Esophagus muscularis mucosa (tissue), 4 donors: Measurements from ENCODE around the gene HPD. TPM values are rescaled to one million over a fixed set of nuclear protein-coding genes. Genes with fewer than 3 reads are reported as not detected.
A peak's percentile ranks its signal among the peaks of the same experiment; 100 is the strongest.

ENCODE experiments used
- DNase-seq: peaks from one replicate; pipeline ENCODE4 v3.0.0-alpha.2; 2017; ENCODE audit errors: extremely low spot score
- H3K27ac ChIP-seq, 4 donors: fragments of 200-600 bp; sonication (generic); replicated peaks in 1 of 4; 1 replicate in 3 of 4; 2 replicates in 1 of 4; pipeline ENCODE4 v1.5.1; 2016 to 2019; ENCODE audit warnings: mild to moderate bottlenecking in 1 of 4
- H3K27me3 ChIP-seq, 4 donors: fragments of 200-600 bp; sonication (generic); one replicate each; pipeline versions ENCODE4 v1.5.1 to v1.6.0; 2016 to 2019
- H3K36me3 ChIP-seq, 4 donors: fragments of 200-600 bp; sonication (generic); one replicate each; pipeline ENCODE4 v1.5.1; 2016 to 2019
- H3K4me1 ChIP-seq, 4 donors: fragments of 200-600 bp; sonication (generic); one replicate each; pipeline ENCODE4 v1.5.1; 2016 to 2019
- H3K4me3 ChIP-seq, 4 donors: fragments of 200-600 bp; sonication (generic); 1 replicate in 2 of 4; 2 replicates in 2 of 4; pipeline ENCODE4 v1.5.1; 2016 to 2019; ENCODE audit warnings: mild to moderate bottlenecking in 4 of 4, moderate library complexity in 1 of 4
- H3K9me3 ChIP-seq, 4 donors: fragments of 200-600 bp; sonication (generic); 1 replicate in 3 of 4; 2 replicates in 1 of 4; pipeline ENCODE4 v1.5.1; 2016 to 2019
- EP300 ChIP-seq: sonication (generic); formaldehyde crosslinking; IDR thresholded peaks from one replicate; pipeline ENCODE4 v1.6.1; 2017; ENCODE audit warnings: antibody characterized with exemption
- POLR2A ChIP-seq: fragments of 450-650 bp; IDR thresholded peaks from one replicate; pipeline ENCODE4 v1.6.1; 2017; ENCODE audit warnings: antibody characterized with exemption, moderate library complexity, mild to moderate bottlenecking, low read depth
- POLR2AphosphoS5 ChIP-seq, 2 donors: sonication (generic); formaldehyde crosslinking; IDR thresholded peaks; one replicate each; pipeline ENCODE4 v1.6.1; 2017; ENCODE audit warnings: antibody characterized with exemption in 2 of 2
- WGBS: methylation state at CpG from one replicate; pipeline ENCODE4 v1.1.5; 2018; 5-methylcytosine and 5-hydroxymethylcytosine counted together
- intact Hi-C: fragments of 100-400 bp; cut with DNase I; formaldehyde crosslinking; loops from one replicate; pipeline ENCODE4 v1.15.1; 2023
- total RNA-seq, 4 donors: library from RNA; depleted of rRNA; stranded (reverse); fragments of >200 nt; gene quantifications; one replicate each; pipeline versions ENCODE4 v1.1.0 to v1.2.1, GENCODE V29; 2016
- TF ChIP-seq, protein P1 (sequence below), 3 experiments: fragments of 200-600 bp in 2 of 3; fragments of 450-650 bp in 1 of 3; sonication (generic) in 2 of 3; IDR thresholded peaks; one replicate each; pipeline ENCODE4 v1.5.1; 2017 to 2019; ENCODE audit warnings: antibody characterized with exemption in 3 of 3, mild to moderate bottlenecking in 2 of 3, moderate library complexity in 1 of 3

Gene HPD
- total RNA-seq, 4 donors from 2014 or later = 0.65 to 3.3 (median 1.3) TPM

DNA sequence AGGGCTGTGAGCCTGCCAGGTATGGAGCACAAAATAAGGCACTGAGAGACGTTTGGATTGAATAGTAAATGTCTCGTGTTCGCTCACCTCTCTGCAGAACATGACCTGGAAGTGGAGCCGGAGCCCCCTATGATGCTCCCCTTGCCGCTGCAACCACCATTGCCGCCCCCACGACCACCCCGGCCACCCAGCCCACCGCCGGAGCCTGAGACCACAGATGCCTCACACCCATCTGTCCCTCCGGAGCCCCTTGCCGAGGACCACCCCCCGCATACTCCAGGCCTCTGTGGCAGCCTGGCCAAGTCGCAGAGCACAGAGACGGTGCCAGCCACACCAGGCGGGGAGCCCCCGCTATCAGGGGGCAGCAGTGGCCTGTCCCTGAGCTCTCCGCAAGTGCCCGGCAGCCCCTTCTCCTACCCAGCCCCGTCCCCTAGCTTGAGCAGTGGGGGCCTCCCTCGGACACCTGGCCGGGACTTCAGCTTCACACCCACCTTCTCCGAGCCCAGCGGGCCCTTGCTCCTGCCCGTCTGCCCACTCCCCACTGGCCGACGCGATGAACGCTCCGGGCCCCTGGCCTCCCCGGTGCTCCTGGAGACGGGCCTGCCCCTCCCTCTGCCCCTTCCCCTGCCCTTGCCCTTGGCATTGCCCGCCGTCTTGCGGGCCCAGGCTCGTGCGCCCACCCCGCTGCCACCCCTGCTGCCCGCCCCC lies 36.1 kb downstream of the HPD start:
- H3K9me3 ChIP-seq = no peaks in the 10 kb centered on the region
- no peaks in the 10 kb centered on the region for H3K27me3 ChIP-seq
- intact Hi-C loops = no loop called here
- H3K4me3 ChIP-seq = no peak overlapping the region
- peaks cover 0 to 10% (median 7%) of the 10 kb centered on the region in 4 donors for H3K4me1 ChIP-seq
- WGBS = 84% methylated on average over 15 of the region's 39 CpGs
- H3K36me3 ChIP-seq = peaks cover 62 to 100% (median 90%) of the 10 kb centered on the region in 4 donors
- TF ChIP-seq, protein P1, sequence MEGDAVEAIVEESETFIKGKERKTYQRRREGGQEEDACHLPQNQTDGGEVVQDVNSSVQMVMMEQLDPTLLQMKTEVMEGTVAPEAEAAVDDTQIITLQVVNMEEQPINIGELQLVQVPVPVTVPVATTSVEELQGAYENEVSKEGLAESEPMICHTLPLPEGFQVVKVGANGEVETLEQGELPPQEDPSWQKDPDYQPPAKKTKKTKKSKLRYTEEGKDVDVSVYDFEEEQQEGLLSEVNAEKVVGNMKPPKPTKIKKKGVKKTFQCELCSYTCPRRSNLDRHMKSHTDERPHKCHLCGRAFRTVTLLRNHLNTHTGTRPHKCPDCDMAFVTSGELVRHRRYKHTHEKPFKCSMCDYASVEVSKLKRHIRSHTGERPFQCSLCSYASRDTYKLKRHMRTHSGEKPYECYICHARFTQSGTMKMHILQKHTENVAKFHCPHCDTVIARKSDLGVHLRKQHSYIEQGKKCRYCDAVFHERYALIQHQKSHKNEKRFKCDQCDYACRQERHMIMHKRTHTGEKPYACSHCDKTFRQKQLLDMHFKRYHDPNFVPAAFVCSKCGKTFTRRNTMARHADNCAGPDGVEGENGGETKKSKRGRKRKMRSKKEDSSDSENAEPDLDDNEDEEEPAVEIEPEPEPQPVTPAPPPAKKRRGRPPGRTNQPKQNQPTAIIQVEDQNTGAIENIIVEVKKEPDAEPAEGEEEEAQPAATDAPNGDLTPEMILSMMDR (IDR thresholded peaks at IDR 0.05) = no peak
- TF ChIP-seq POLR2A (no peak), POLR2AphosphoS5 (IDR thresholded peaks at IDR 0.05) (no peak), EP300 (no peak)
- H3K27ac ChIP-seq = no peak overlapping the region
- DNase-seq = no peak

DNA sequence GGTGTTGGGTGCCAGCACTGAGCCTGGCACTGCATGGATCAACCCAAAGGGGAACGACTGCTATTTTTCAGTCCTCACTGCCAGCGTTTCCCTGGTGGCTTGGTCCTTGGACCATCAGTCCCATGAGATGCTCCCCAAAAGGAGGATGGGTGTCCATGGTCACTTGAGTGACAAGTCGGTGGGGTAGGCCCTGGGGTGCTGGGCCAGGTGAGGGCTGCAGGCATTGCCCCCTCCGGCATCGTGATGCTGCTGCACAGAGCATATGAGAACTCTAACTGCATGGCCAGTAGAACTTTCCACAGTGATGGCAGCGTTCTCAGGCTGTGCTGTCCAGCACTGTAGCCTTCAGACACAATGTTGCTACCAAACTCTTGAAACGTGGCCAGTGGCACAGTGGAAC lies 38.6 kb downstream of the HPD start:
- WGBS = 89% methylated on average over 7 of the region's 7 CpGs
- no peak overlapping the region for H3K4me3 ChIP-seq
- no peak overlapping the region for H3K27ac ChIP-seq
- H3K4me1 ChIP-seq = peaks cover 0 to 2% (median under 1%) of the 10 kb centered on the region in 4 donors
- TF ChIP-seq EP300 (no peak), POLR2AphosphoS5 (IDR thresholded peaks at IDR 0.05) (peak in 1 of 2 donors; percentile 4), POLR2A (no peak)
- TF ChIP-seq, protein P1 (IDR thresholded peaks at IDR 0.05) = no peak
- intact Hi-C loops = no loop called here
- H3K36me3 ChIP-seq = peaks cover 76 to 100% (median 95%) of the 10 kb centered on the region in 4 donors
- no peaks in the 10 kb centered on the region for H3K9me3 ChIP-seq
- no peaks in the 10 kb centered on the region for H3K27me3 ChIP-seq
- no peak for DNase-seq

GRCh38 chr12:121819212-121819949 lies 39.3 kb downstream of the HPD start:
- no peak overlapping the region for H3K4me3 ChIP-seq
- no peaks in the 10 kb centered on the region for H3K9me3 ChIP-seq
- H3K27ac ChIP-seq = no peak overlapping the region
- H3K36me3 ChIP-seq = peaks cover 81 to 100% (median 98%) of the 10 kb centered on the region in 4 donors
- WGBS = 86% methylated on average over 22 of the region's 22 CpGs
- no peaks in the 10 kb centered on the region for H3K27me3 ChIP-seq
- DNase-seq = no peak
- TF ChIP-seq POLR2A (no peak), POLR2AphosphoS5 (IDR thresholded peaks at IDR 0.05) (no peak), EP300 (no peak)
- TF ChIP-seq, protein P1 (IDR thresholded peaks at IDR 0.05) = no peak
- intact Hi-C loops = no loop called here
- H3K4me1 ChIP-seq = peaks cover 0 to 5% (median 1%) of the 10 kb centered on the region in 4 donors

- TF ChIP-seq EP300 (no peak), POLR2AphosphoS5 (IDR thresholded peaks at IDR 0.05) (no peak)
- TF ChIP-seq, protein P1 (IDR thresholded peaks at IDR 0.05) = no peak
- WGBS = 88% methylated on average over 18 of the region's 18 CpGs
- Histone ChIP-seq H3K4me1 (peaks cover 13 to 21% (median 17%) of the 10 kb centered on the region in 4 donors), H3K4me3 (no peak overlapping the region), H3K9me3 (no peaks in the 10 kb centered on the region), H3K36me3 (peaks cover 64 to 97% (median 87%) of the 10 kb centered on the region in 4 donors), H3K27ac (no peak overlapping the region), H3K27me3 (no peaks in the 10 kb centered on the region)
- no peak for DNase-seq
- intact Hi-C loops = no loop called here
Observed at GRCh38 chr12:121817648-121818043, 41.0 kb downstream of the HPD start.
